Naive thymus-derived CD4-positive, alpha-beta T cell (primary cell): ENCODE measurements around the gene EFCC1. TPM values are rescaled to one million over a fixed set of nuclear protein-coding genes. Genes with fewer than 3 reads are reported as not detected.

Experiments used
- ATAC-seq: fragments of 150-1000 bp; cut with Tn5 transposase; 2 replicates; pipeline ENCODE4 v1.10.0; 2021; ENCODE audit warnings: mild to moderate bottlenecking, moderate library complexity
- CTCF ChIA-PET: fragments of 350-600 bp; sonication (Branson Sonifier 250); formaldehyde crosslinking; loops from one replicate; lab custom pipeline; 2021; ENCODE audit warnings: antibody characterized with exemption; lab: Charles Lee
- POLR2A ChIA-PET: fragments of 350-600 bp; sonication (Branson Sonifier 250); formaldehyde crosslinking; loops from one replicate; lab custom pipeline; 2021; ENCODE audit warnings: antibody characterized with exemption, inconsistent platforms; lab: Charles Lee
- DNase-seq, 9 donors: peaks; one replicate each; pipeline versions ENCODE4 v3.0.0 to v3.0.0-alpha.2; 2020 to 2022; ENCODE audit warnings: mixed read lengths in 1 of 9
- H3K27ac ChIP-seq: one replicate; pipeline ENCODE4 v1.7.0; 2013; ENCODE audit warnings: mild to moderate bottlenecking, low read depth, low read length, moderate library complexity
- H3K27me3 ChIP-seq, 2 donors: one replicate each; pipeline ENCODE4 v1.7.0; 2013; ENCODE audit warnings: low read length in 2 of 2, mild to moderate bottlenecking in 2 of 2, moderate library complexity in 2 of 2; ENCODE audit not compliant: control insufficient read depth in 2 of 2, insufficient read depth in 2 of 2
- H3K36me3 ChIP-seq, 3 experiments: 1 replicate in 2 of 3; 2 replicates in 1 of 3; pipeline ENCODE4 v1.7.0; 2013; ENCODE audit warnings: low read length in 3 of 3, mild to moderate bottlenecking in 3 of 3, moderate library complexity in 1 of 3; ENCODE audit not compliant: insufficient read depth in 3 of 3, control insufficient read depth in 2 of 3
- H3K4me1 ChIP-seq, 2 donors: one replicate each; pipeline ENCODE4 v1.7.0; 2013; ENCODE audit warnings: low read length in 2 of 2, mild to moderate bottlenecking in 2 of 2, moderate library complexity in 1 of 2; ENCODE audit not compliant: control insufficient read depth in 2 of 2, insufficient read depth in 2 of 2
- H3K4me3 ChIP-seq: 2 replicates; pipeline ENCODE4 v1.7.0; 2013; ENCODE audit warnings: mild to moderate bottlenecking, low read length
- H3K9me3 ChIP-seq, 3 experiments: 1 replicate in 2 of 3; 2 replicates in 1 of 3; pipeline ENCODE4 v1.7.0; 2013; ENCODE audit warnings: low read length in 3 of 3; ENCODE audit not compliant: control insufficient read depth in 2 of 3
- H3K27ac Mint-ChIP-seq, 9 donors: one replicate each; pipeline ENCODE4 v1.8.0; 2020 to 2022; ENCODE audit warnings: mixed read lengths in 9 of 9, mild to moderate bottlenecking in 8 of 9, moderate library complexity in 5 of 9, inconsistent platforms in 2 of 9
- H3K27me3 Mint-ChIP-seq, 5 donors: one replicate each; pipeline ENCODE4 v1.8.0; 2021 to 2022; ENCODE audit warnings: mixed read lengths in 5 of 5, mild to moderate bottlenecking in 1 of 5
- H3K36me3 Mint-ChIP-seq, 5 donors: one replicate each; pipeline ENCODE4 v1.8.0; 2020 to 2022; ENCODE audit warnings: mixed read lengths in 5 of 5, mild to moderate bottlenecking in 3 of 5, inconsistent platforms in 1 of 5
- H3K4me1 Mint-ChIP-seq, 7 donors: one replicate each; pipeline ENCODE4 v1.8.0; 2020 to 2022; ENCODE audit warnings: mixed read lengths in 7 of 7, mild to moderate bottlenecking in 3 of 7, inconsistent platforms in 1 of 7
- H3K4me3 Mint-ChIP-seq, 10 donors: one replicate each; pipeline ENCODE4 v1.8.0; 2020 to 2022; ENCODE audit warnings: mild to moderate bottlenecking in 10 of 10, mixed read lengths in 10 of 10, moderate library complexity in 6 of 10, inconsistent platforms in 2 of 10
- H3K9me3 Mint-ChIP-seq, 11 donors: one replicate each; pipeline ENCODE4 v1.8.0; 2020 to 2022; ENCODE audit warnings: mixed read lengths in 11 of 11, mild to moderate bottlenecking in 4 of 11, inconsistent platforms in 1 of 11, moderate library complexity in 1 of 11
- intact Hi-C, 2 donors: fragments of 100-400 bp; cut with micrococcal nuclease; formaldehyde crosslinking; loops; one replicate each; pipeline ENCODE4 v1.15.1; 2023
- polyA plus RNA-seq, 2 donors: library from polyadenylated mRNA; unstranded; fragments of 300-500 nt; fragmentation: Illumina TruSeq; gene quantifications; one replicate each; pipeline ENCODE4 v1.2.3, GENCODE V29; 2021
- total RNA-seq, 6 experiments: library from RNA in 5 of 6; stranded (reverse) in 5 of 6; gene quantifications; 1 replicate in 5 of 6; 2 replicates in 1 of 6; pipeline ENCODE4 v1.2.3 and lab custom pipeline; 2021 to 2026

The EFCC1 gene
- total and polyA plus RNA-seq, 7 experiments from 2014 or later = 0.07 to 0.27 (median 0.21) TPM; not detected in 1

DNA sequence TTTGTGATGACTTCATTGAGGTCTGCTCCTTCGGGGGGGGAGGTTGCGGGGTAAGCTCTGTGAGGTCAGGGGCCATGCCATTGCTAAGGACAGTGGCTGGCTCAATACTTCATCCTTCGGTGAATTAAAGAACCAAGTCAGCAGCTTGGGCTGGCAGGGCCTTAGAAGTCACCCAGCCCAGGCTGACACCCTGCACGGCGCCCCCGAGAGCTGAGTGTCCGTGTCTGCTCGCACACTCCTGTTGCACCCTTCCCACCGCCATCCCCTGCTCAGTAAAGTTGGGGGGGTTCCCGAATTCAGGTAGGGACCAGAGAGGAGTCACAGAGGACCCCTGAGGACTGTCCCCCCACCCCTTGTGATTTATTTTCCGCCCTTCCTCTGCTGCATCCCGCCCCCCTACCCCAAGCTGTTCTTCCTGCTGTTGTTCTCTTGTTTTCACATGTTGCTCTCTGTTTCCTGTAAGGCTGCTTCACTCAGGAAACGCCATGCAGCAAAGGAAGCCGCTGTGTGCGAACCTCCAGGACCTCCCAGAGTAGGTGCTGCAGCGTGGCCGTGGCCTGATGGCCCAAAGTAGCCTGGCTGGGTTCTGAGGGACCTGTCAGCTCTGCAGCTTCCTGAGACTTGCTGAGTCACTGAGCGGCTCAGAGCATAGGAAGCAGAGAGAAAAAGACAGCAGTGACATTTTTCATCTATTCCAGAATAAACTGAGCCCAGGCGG, 14.4 kb downstream of the EFCC1 start:
- intact Hi-C loops = loop anchor here (1.0 to 2.0 kb wide), 8 partner anchors 11 to 230 kb away; partner anchors contain the start of gene CFAP92 (in 2 of the 2)
- ATAC-seq = peak; percentile 62
- Mint-ChIP-seq H3K27me3 (no peaks in the 10 kb centered on the region), H3K27ac (peak overlapping the region; percentile 90 to 100 (median 97)), H3K36me3 (no peaks in the 10 kb centered on the region), H3K9me3 (peaks cover 0 to 4% (median 0%) of the 10 kb centered on the region in 11 donors), H3K4me3 (peak overlapping the region; percentile 68 to 87 (median 84)), H3K4me1 (peaks cover 31 to 66% (median 48%) of the 10 kb centered on the region in 7 donors)
- Histone ChIP-seq H3K27me3 (no peaks in the 10 kb centered on the region), H3K4me3 (peak overlapping the region; percentile 41), H3K27ac (peak overlapping the region; percentile 75), H3K9me3 (no peaks in the 10 kb centered on the region), H3K36me3 (no peaks in the 10 kb centered on the region), H3K4me1 (peaks cover 26 to 33% of the 10 kb centered on the region in 2 donors)
- POLR2A ChIA-PET = interaction anchor here (0.7 to 12.0 kb wide), 23 partner anchors 8 to 301 kb away, joined by 3 to 236 read pairs (median 5); partner anchors contain the start of genes ACAD9, CFAP92, CNBP and COPG1
- CTCF ChIA-PET = interaction anchor here (0.6 to 6.8 kb wide), 23 partner anchors 10 to 230 kb away, joined by 3 to 117 read pairs (median 6); partner anchors contain the start of genes CFAP92 and RAB43
- DNase-seq = peak in 7 of 9 donors; percentile 37 to 58 (median 49)

DNA sequence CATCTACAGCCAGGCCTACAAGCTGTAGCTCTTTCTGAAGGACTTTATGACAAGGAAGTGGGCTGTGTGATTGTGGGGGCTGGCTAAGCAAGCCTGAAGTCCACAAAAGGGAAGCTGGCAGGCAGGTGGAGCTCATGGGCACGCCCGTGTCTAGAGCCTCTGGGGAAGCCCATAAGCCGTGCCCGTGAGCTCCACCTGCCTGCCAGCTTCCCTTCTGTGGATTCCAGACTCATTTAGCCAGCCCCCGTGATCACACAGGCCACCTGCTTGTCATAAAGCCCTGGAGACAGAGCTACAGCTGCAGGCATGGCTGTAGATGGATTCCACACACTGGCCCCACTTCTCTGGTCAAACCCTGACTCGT, 15.2 kb downstream of the EFCC1 start:
- Histone ChIP-seq H3K36me3 (no peaks in the 10 kb centered on the region), H3K9me3 (no peaks in the 10 kb centered on the region), H3K4me3 (peak overlapping the region; percentile 41), H3K4me1 (peaks cover 26 to 33% of the 10 kb centered on the region in 2 donors), H3K27me3 (no peaks in the 10 kb centered on the region), H3K27ac (peak overlapping the region; percentile 75)
- Mint-ChIP-seq H3K9me3 (peaks cover 0 to 4% (median 0%) of the 10 kb centered on the region in 11 donors), H3K36me3 (no peaks in the 10 kb centered on the region), H3K4me1 (peaks cover 31 to 66% (median 48%) of the 10 kb centered on the region in 7 donors), H3K27ac (peak overlapping the region; percentile 90 to 100 (median 97)), H3K4me3 (peak overlapping the region; percentile 68 to 87 (median 84)), H3K27me3 (no peaks in the 10 kb centered on the region)
- intact Hi-C loops = loop anchor here (1.0 to 2.0 kb wide), 8 partner anchors 11 to 229 kb away; partner anchors contain the start of gene CFAP92 (in 2 of the 2)
- DNase-seq (peak in 7 of 9 donors; percentile 54 to 71 (median 65)), ATAC-seq (peak; percentile 85)
- CTCF ChIA-PET = interaction anchor here (0.6 to 6.8 kb wide), 27 partner anchors 10 to 369 kb away, joined by 3 to 117 read pairs (median 6); partner anchors contain the start of genes CFAP92 and RAB43
- POLR2A ChIA-PET = interaction anchor here (0.9 to 12.0 kb wide), 24 partner anchors 9 to 300 kb away, joined by 3 to 236 read pairs (median 6); partner anchors contain the start of genes ACAD9, CFAP92, COPG1 and EFCC1

- POLR2A ChIA-PET = interaction anchor here (0.6 to 12.0 kb wide), 23 partner anchors 10 to 299 kb away, joined by 3 to 236 read pairs (median 7); partner anchors contain the start of genes CFAP92, COPG1, EFCC1 and HMCES
- peaks cover 0 to 3% (median 0%) of the 10 kb centered on the region in 5 donors for H3K36me3 Mint-ChIP-seq
- no peaks in the 10 kb centered on the region for H3K9me3 ChIP-seq
- no peaks in the 10 kb centered on the region for H3K27me3 Mint-ChIP-seq
- CTCF ChIA-PET = interaction anchor here (0.6 to 6.8 kb wide), 27 partner anchors 10 to 369 kb away, joined by 3 to 117 read pairs (median 6); partner anchors contain the start of genes CFAP92 and RAB43
- H3K27me3 ChIP-seq = no peaks in the 10 kb centered on the region
- H3K27ac ChIP-seq = peak overlapping the region; percentile 75
- H3K4me1 ChIP-seq = peaks cover 26 to 33% of the 10 kb centered on the region in 2 donors
- H3K27ac Mint-ChIP-seq = peak overlapping the region; percentile 90 to 100 (median 97)
- peaks cover 0 to 4% (median 0%) of the 10 kb centered on the region in 11 donors for H3K9me3 Mint-ChIP-seq
- intact Hi-C loops = loop anchor here (1.0 to 2.0 kb wide), 8 partner anchors 10 to 228 kb away; partner anchors contain the start of gene CFAP92 (in 2 of the 2)
- H3K36me3 ChIP-seq = no peaks in the 10 kb centered on the region
- peak overlapping the region; percentile 38 to 87 (median 84) for H3K4me3 Mint-ChIP-seq
- no peak for DNase-seq
- peak; percentile 63 for ATAC-seq
- peaks cover 31 to 71% (median 52%) of the 10 kb centered on the region in 7 donors for H3K4me1 Mint-ChIP-seq
- peak overlapping the region; percentile 18 for H3K4me3 ChIP-seq
Observed at GRCh38 chr3:129016720-129017483, 15.8 kb downstream of the EFCC1 start.

DNA sequence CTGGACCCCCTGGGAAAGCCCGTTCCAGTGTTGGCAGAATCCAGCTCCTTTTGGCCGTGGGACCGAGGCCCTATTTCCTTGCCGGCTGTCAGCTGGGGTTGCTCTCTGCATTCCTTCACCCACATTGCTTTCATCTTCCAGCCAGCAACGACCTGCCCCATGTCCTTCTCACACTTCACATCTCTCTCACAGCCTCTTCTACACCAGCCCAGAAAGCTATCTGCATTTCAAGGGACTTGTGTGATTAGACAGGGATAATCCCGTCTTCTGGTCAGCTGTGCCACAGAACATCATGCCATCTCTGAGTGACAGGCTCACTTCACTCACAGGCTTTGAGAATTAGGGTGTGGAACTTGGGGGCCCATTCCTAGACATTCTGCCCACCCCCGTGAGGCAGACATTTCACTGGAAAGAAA, 16.4 kb downstream of the EFCC1 start:
- peak overlapping the region in 9 of 10 donors; percentile 38 to 86 (median 63) for H3K4me3 Mint-ChIP-seq
- H3K27ac Mint-ChIP-seq = peak overlapping the region; percentile 42 to 100 (median 97)
- peaks cover 31 to 67% (median 56%) of the 10 kb centered on the region in 7 donors for H3K4me1 Mint-ChIP-seq
- Histone ChIP-seq H3K27me3 (no peaks in the 10 kb centered on the region), H3K9me3 (no peaks in the 10 kb centered on the region), H3K36me3 (no peaks in the 10 kb centered on the region), H3K4me1 (peaks cover 26 to 33% of the 10 kb centered on the region in 2 donors), H3K27ac (peak overlapping the region; percentile 75), H3K4me3 (no peak overlapping the region)
- H3K27me3 Mint-ChIP-seq = no peaks in the 10 kb centered on the region
- ATAC-seq (no peak), DNase-seq (no peak)
- ChIA-PET POLR2A (interaction anchor here (0.6 to 12.0 kb wide), 17 partner anchors 9 to 299 kb away, joined by 3 to 236 read pairs (median 8); partner anchors contain the start of genes CFAP92, EFCC1 and RAB43), CTCF (interaction anchor here (0.9 to 6.8 kb wide), 15 partner anchors 9 to 370 kb away, joined by 3 to 117 read pairs (median 6); partner anchors contain the start of genes CFAP92 and RAB43)
- intact Hi-C loops = loop anchor here in 1 of 2 donors (2.0 kb wide), 1 partner anchor 23 kb away; the partner anchor contains the start of gene CFAP92
- H3K36me3 Mint-ChIP-seq = peaks cover 0 to 3% (median 0%) of the 10 kb centered on the region in 5 donors
- H3K9me3 Mint-ChIP-seq = peaks cover 0 to 4% (median 0%) of the 10 kb centered on the region in 11 donors

DNA sequence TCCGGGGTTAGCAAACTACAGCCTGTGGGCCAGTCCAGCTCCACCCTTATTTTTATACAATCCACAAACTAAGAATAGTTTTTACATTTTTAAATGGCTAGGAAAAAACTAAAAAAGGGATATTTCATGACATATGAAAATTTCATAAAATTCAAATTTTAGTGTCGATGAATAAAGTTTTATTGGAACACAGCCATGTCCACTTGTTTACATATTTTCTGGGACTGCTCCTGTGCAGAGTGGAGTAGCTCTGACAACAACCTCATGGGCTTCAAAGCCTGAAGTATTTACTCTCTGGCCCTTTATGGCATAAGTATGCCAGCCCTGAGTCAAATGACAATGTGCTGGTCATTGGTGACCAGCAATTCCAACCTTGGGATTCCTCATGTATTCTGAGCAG, 17.2 kb downstream of the EFCC1 start:
- peak overlapping the region; percentile 28 to 100 (median 97) for H3K27ac Mint-ChIP-seq
- peaks cover 34 to 61% (median 56%) of the 10 kb centered on the region in 7 donors for H3K4me1 Mint-ChIP-seq
- no peak for ATAC-seq
- peak overlapping the region; percentile 75 for H3K27ac ChIP-seq
- H3K4me3 Mint-ChIP-seq = peak overlapping the region in 2 of 10 donors; percentile 46 to 47
- no peaks in the 10 kb centered on the region for H3K27me3 Mint-ChIP-seq
- no peaks in the 10 kb centered on the region for H3K36me3 ChIP-seq
- intact Hi-C loops = no loop called here
- H3K4me1 ChIP-seq = peaks cover 26 to 33% of the 10 kb centered on the region in 2 donors
- H3K27me3 ChIP-seq = no peaks in the 10 kb centered on the region
- no peak for DNase-seq
- peaks cover 0 to 4% (median 0%) of the 10 kb centered on the region in 11 donors for H3K9me3 Mint-ChIP-seq
- H3K9me3 ChIP-seq = no peaks in the 10 kb centered on the region
- H3K36me3 Mint-ChIP-seq = peaks cover 0 to 3% (median 0%) of the 10 kb centered on the region in 5 donors
- ChIA-PET CTCF (interaction anchor here (1.7 to 6.8 kb wide), 4 partner anchors 8 to 101 kb away, joined by 8 to 117 read pairs (median 48); partner anchors contain the start of gene RAB43), POLR2A (interaction anchor here (3.5 to 12.0 kb wide), 4 partner anchors 8 to 102 kb away, joined by 48 to 236 read pairs (median 78); partner anchors contain the start of genes CFAP92, EFCC1 and RAB43)
- no peak overlapping the region for H3K4me3 ChIP-seq
